Lung (tissue), 12 donors: ENCODE measurements around the gene OSM. TPM values are rescaled to one million over a fixed set of nuclear protein-coding genes. Genes with fewer than 3 reads are reported as not detected.

Source experiments
- ATAC-seq: fragments of 200-7000 bp; cut with Tn5 transposase; one replicate; pipeline ENCODE4 v1.9.1; 2020; ENCODE audit warnings: moderate number of reproducible peaks; ENCODE audit not compliant: insufficient read depth, low FRiP score
- DNase-seq, 3 donors: peaks; one replicate each; pipeline ENCODE4 v3.0.0-alpha.2; 2013 to 2017
- H3K27ac ChIP-seq, 2 donors: one replicate each; pipeline ENCODE4 v1.5.1; 2013; ENCODE audit warnings: mild to moderate bottlenecking in 2 of 2, moderate library complexity in 2 of 2, control low read depth in 1 of 2, inconsistent platforms in 1 of 2, low read depth in 1 of 2, low read length in 1 of 2
- H3K27me3 ChIP-seq, 3 donors: one replicate each; pipeline ENCODE4 v1.5.1; 2013; ENCODE audit warnings: low read length in 2 of 3; ENCODE audit not compliant: control insufficient read depth in 3 of 3, insufficient read depth in 3 of 3
- H3K36me3 ChIP-seq, 4 donors: one replicate each; pipeline ENCODE4 v1.5.1; 2013; ENCODE audit warnings: low read length in 4 of 4, mild to moderate bottlenecking in 1 of 4, moderate library complexity in 1 of 4; ENCODE audit not compliant: control insufficient read depth in 4 of 4, insufficient read depth in 4 of 4
- H3K4me1 ChIP-seq, 5 donors: one replicate each; pipeline ENCODE4 v1.5.1; 2013; ENCODE audit warnings: low read length in 5 of 5, mild to moderate bottlenecking in 2 of 5, moderate library complexity in 1 of 5; ENCODE audit not compliant: control insufficient read depth in 5 of 5, insufficient read depth in 5 of 5
- H3K4me3 ChIP-seq: one replicate; pipeline ENCODE4 v1.5.1; 2013; ENCODE audit warnings: mild to moderate bottlenecking, control low read depth, moderate library complexity
- H3K9ac ChIP-seq, 2 donors: one replicate each; pipeline ENCODE4 v1.5.1; 2013; ENCODE audit warnings: low read length in 2 of 2, control low read depth in 1 of 2; ENCODE audit not compliant: insufficient read depth in 1 of 2
- H3K9me3 ChIP-seq, 4 donors: one replicate each; pipeline ENCODE4 v1.5.1; 2013; ENCODE audit warnings: low read length in 3 of 4, mild to moderate bottlenecking in 1 of 4, moderate library complexity in 1 of 4; ENCODE audit not compliant: control insufficient read depth in 4 of 4, insufficient read depth in 3 of 4
- WGBS, 2 donors: extraction: QIAGEN DNeasy Blood & Tissue Kit; methylation state at CpG; one replicate each; pipeline ENCODE4 v1.1.7; 2013; 5-methylcytosine and 5-hydroxymethylcytosine counted together
- polyA plus RNA-seq, 2 donors: library from polyadenylated mRNA; stranded (reverse); fragments of 200-250 nt; gene quantifications; one replicate each; pipeline ENCODE4 v1.2.1, GENCODE V29; 2013
- total RNA-seq, 2 donors: library from RNA; depleted of rRNA in 1 of 2; stranded (reverse); fragments of >200 nt in 1 of 2; gene quantifications; one replicate each; pipeline ENCODE4 v1.2.1, GENCODE V29; 2014 to 2021
- TF ChIP-seq, protein P1 (sequence below): IDR thresholded peaks from 2 replicates; pipeline ENCODE4 v1.5.1; 2012; ENCODE audit warnings: mild to moderate bottlenecking; ENCODE audit errors: control extremely low read depth, extremely low read depth
- donor health status: control.
- donor health status: control.
- donor health status: Bipolar disorder and iron deficiency.
- donor health status: healthy.
- donor health status: DM: yes; HTN: yes; CAD: no.

Gene OSM
- total and polyA plus RNA-seq, 4 donors = 0.57 to 33.2 (median 2.5) TPM

- peak overlapping the region; percentile 51 to 52 for H3K9ac ChIP-seq
These were observed 38.9 kb upstream of the OSM start for GRCh38 chr22:30305519-30305905.

GRCh38 chr22:30304495-30305244 lies 38.0 kb upstream of the OSM start:
- ATAC-seq = peak; percentile 47
- no peaks in the 10 kb centered on the region for H3K27me3 ChIP-seq
- peaks cover 10 to 56% (median 32%) of the 10 kb centered on the region in 5 donors for H3K4me1 ChIP-seq
- no peaks in the 10 kb centered on the region for H3K9me3 ChIP-seq
- DNase-seq = peak in 2 of 3 donors; percentile 39 to 55
- TF ChIP-seq, protein P1, sequence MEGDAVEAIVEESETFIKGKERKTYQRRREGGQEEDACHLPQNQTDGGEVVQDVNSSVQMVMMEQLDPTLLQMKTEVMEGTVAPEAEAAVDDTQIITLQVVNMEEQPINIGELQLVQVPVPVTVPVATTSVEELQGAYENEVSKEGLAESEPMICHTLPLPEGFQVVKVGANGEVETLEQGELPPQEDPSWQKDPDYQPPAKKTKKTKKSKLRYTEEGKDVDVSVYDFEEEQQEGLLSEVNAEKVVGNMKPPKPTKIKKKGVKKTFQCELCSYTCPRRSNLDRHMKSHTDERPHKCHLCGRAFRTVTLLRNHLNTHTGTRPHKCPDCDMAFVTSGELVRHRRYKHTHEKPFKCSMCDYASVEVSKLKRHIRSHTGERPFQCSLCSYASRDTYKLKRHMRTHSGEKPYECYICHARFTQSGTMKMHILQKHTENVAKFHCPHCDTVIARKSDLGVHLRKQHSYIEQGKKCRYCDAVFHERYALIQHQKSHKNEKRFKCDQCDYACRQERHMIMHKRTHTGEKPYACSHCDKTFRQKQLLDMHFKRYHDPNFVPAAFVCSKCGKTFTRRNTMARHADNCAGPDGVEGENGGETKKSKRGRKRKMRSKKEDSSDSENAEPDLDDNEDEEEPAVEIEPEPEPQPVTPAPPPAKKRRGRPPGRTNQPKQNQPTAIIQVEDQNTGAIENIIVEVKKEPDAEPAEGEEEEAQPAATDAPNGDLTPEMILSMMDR = no peak
- H3K4me3 ChIP-seq = no peak overlapping the region
- H3K36me3 ChIP-seq = peaks cover 0 to 16% (median 5%) of the 10 kb centered on the region in 4 donors
- H3K9ac ChIP-seq = peak overlapping the region in 1 of 2 donors; percentile 51
- WGBS, 2 donors = 45 to 52% methylated on average over 7 of the region's 7 CpGs
- peak overlapping the region; percentile 51 to 95 for H3K27ac ChIP-seq

More at GRCh38 chr22:30305519-30305905, 38.9 kb upstream of the OSM start:
- TF ChIP-seq, protein P1 = no peak
- WGBS, 2 donors = 4 to 5% methylated on average over 4 of the region's 4 CpGs
- Histone ChIP-seq H3K27ac (peak overlapping the region; percentile 67 to 95), H3K4me3 (no peak overlapping the region), H3K27me3 (no peaks in the 10 kb centered on the region), H3K9me3 (no peaks in the 10 kb centered on the region), H3K36me3 (peaks cover 0 to 13% (median 5%) of the 10 kb centered on the region in 4 donors), H3K4me1 (peaks cover 18 to 61% (median 38%) of the 10 kb centered on the region in 5 donors)
- DNase-seq = peak in 1 of 3 donors; percentile 72
- peak; percentile 13 for ATAC-seq

DNA sequence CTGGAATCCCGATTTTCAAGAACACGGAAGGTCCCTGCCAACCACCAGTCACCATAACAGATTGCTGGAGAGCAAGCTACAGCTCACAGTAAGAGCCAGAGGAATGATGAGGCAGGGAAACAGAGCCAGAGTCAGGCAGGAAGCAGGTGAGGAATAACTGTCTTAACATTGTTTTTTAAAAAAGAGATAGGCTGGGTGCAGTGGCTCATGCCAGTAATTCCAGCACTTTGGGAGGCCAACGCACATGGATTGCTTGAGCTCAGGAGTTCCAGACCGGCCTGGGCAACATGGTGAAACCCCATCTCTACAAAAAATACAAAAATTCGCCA lies 36.1 kb upstream of the OSM start:
- DNase-seq = no peak
- H3K36me3 ChIP-seq = peaks cover 0 to 20% (median 11%) of the 10 kb centered on the region in 4 donors
- WGBS, 2 donors = 54% methylated on average over 5 of the region's 5 CpGs
- peak overlapping the region; percentile 17 to 94 for H3K27ac ChIP-seq
- ATAC-seq = no peak
- no peak overlapping the region for H3K4me3 ChIP-seq
- H3K9ac ChIP-seq = no peak overlapping the region
- H3K27me3 ChIP-seq = no peaks in the 10 kb centered on the region
- peaks cover 4 to 52% (median 32%) of the 10 kb centered on the region in 5 donors for H3K4me1 ChIP-seq
- TF ChIP-seq, protein P1 = no peak
- H3K9me3 ChIP-seq = no peaks in the 10 kb centered on the region
